GM12874 (cell line): Measurements from ENCODE around the gene CDH20.

Source experiments
- TF ChIP-seq, protein P1 (sequence below): IDR thresholded peaks from 2 replicates; pipeline ENCODE4 v1.5.1; 2011; ENCODE audit warnings: low read depth, mild to moderate bottlenecking, control low read depth, low read length, moderate library complexity; ENCODE audit not compliant: insufficient read depth

Gene CDH20

GRCh38 chr18:61497422-61497821 lies 164.2 kb downstream of the CDH20 start:
- TF ChIP-seq, protein P1, sequence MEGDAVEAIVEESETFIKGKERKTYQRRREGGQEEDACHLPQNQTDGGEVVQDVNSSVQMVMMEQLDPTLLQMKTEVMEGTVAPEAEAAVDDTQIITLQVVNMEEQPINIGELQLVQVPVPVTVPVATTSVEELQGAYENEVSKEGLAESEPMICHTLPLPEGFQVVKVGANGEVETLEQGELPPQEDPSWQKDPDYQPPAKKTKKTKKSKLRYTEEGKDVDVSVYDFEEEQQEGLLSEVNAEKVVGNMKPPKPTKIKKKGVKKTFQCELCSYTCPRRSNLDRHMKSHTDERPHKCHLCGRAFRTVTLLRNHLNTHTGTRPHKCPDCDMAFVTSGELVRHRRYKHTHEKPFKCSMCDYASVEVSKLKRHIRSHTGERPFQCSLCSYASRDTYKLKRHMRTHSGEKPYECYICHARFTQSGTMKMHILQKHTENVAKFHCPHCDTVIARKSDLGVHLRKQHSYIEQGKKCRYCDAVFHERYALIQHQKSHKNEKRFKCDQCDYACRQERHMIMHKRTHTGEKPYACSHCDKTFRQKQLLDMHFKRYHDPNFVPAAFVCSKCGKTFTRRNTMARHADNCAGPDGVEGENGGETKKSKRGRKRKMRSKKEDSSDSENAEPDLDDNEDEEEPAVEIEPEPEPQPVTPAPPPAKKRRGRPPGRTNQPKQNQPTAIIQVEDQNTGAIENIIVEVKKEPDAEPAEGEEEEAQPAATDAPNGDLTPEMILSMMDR = no peak

DNA sequence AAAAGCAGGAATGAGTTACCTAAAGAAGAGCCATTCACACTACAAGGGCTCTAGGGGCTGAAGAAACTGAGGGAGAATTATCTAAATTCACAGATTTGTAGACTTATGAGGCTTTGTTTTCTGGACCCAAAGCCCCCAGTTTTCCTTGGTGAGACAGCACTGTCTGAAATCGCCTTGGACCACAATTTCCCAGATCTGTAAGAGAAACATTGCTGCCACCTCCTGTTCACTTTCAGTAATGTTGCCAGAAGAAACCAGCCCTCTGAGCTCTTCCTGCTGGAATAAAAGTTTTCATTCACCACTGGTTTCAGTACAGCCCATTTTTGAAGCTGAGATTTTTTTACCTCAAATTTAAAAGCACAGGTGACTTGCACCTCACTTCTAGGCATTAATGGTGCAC lies 169.2 kb downstream of the CDH20 start:
- TF ChIP-seq, protein P1 = peak; percentile 54; the same call in 1 of the 2 replicates

GRCh38 chr18:61503688-61504087 lies 170.5 kb downstream of the CDH20 start:
- TF ChIP-seq, protein P1 = no peak

- TF ChIP-seq, protein P1 = no peak
These were observed 195.7 kb downstream of the CDH20 start for GRCh38 chr18:61528961-61529360.

GRCh38 chr18:61530681-61531080 lies 197.5 kb downstream of the CDH20 start:
- TF ChIP-seq, protein P1 = no peak

GRCh38 chr18:61531182-61531581 lies 198.0 kb downstream of the CDH20 start:
- TF ChIP-seq, protein P1 = no peak

GRCh38 chr18:61531891-61532290 lies 198.7 kb downstream of the CDH20 start:
- TF ChIP-seq, protein P1 = no peak

DNA sequence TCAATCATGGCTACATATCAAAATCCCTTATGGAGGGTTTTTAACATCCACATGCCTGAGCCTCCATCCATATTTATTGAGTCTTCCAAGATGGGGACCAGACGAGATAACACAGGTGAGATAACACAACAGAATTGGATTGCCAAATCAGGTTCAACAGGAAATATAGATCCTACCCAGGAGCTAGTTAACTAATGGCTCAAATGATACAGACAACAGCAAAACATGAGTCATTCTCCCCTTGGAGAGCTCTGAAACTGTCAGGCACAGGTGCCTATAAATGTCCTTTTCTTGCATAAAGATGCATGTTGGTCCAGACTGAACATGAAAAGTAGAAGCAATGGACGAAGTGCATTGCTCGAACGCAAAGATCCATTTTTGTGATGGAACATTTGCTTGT lies 202.2 kb downstream of the CDH20 start:
- TF ChIP-seq, protein P1 = no peak
